ENCODE results near the gene MXD3.
"Not testable (repeated sequence)": the region's sequence is repeated elsewhere in the genome, so short reads cannot be mapped to it uniquely, and the experiment has no call there.

Gene MXD3, protein sequence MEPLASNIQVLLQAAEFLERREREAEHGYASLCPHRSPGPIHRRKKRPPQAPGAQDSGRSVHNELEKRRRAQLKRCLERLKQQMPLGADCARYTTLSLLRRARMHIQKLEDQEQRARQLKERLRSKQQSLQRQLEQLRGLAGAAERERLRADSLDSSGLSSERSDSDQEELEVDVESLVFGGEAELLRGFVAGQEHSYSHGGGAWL
- total RNA-seq, result 17.4 reads per million in 2 donors

DNA sequence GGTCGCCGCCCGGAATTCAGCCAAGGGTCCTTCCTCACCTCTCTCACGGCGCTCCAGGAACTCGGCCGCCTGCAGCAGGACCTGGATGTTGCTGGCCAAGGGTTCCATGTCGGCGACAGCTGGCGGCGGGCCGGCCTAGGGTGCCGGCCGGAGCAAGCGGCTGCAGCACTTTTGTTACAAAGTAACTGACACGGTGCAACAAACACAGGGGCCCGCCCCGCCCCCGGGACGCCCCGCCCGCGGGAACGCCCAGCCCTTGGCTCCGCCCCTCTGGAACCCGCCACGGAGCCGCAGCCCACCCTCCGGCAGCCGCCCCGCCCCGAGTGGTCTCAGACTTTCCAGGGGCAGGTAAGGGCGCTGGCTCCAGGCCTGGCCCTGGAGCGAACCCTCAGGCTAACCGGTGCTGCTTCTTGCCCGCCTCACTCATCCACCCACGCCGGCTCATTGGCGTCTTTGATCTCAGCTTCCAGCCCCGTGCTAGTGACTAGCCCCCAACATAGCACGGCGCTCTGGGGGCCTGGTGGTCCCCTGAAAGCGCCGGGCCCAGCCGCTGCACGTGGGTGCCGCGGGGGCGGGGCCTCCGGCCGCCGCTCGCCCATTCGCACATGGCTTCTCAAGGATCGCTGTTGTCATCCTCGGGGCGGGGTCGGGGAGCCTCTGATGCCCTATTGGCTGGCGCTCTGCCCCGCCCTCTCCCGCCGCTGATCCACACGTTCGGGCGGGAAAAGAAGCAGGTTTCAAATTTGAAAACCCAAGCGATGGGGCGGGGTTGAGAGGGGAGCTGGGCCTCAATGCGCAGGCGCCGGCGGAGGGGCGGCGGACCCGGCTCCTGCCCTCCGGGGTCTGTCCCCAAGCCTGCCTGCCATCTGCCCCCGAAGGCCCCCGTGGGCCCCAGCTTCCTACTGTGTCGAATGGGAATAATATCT is at the start of gene MXD3:
Gene MXD3, minus strand, starts transcription at position 176 of the 926 bp plus-strand sequence. Its CDS starts 68 bp downstream, at position 108.
- DNase-seq, result peak; percentile 78

DNA sequence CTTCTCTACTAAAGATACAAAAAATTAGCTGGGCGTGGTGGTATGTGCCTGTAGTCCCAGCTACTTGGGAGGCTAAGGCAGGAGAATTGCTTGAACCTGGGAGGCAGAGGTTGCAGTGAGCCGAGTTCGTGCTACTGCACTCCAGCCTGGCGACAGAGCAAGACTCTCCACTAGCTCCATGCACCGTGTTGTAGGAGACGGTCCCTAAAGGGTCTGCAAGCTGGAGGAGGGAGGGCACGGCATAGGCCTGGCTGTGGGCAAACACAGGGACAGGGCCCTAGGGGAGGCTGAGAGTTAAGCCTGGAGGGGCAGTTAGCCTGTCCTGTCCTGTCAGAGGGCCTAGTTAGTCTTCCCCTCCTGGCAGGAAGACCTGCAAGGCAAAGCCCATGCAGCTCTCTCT is 49.0 kb upstream of the MXD3 start:
- DNase-seq, result not testable (repeated sequence)

- DNase-seq, result no peak
These were observed 48.2 kb upstream of the MXD3 start for GRCh38 chr5:177359860-177360259.

DNA sequence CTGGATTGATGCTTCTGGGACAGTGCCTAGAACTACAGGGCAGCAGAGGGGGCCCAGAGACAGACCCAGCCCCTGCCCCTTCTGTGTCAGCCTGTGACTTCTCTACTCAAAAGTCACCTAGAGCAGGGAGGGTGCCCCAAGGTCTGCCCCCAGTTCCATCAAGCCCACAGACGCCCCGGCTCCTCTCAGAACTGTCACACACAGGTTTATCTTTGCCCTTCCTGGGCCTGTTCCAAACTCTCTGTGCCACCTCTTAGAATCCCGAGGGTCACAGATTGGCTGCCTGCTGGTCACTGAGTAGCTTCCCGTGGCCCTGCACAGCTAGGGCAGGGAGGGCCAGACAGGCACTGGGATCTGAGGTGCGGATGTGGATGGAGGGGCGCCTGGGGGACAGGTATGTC is 47.8 kb upstream of the MXD3 start:
- no peak for DNase-seq

GRCh38 chr5:177358370-177358819 is 46.7 kb upstream of the MXD3 start:
- no peak for DNase-seq

GRCh38 chr5:177357459-177358351 is 46.0 kb upstream of the MXD3 start, which contains the start of gene RGS14:
Gene RGS14 (plus strand): TSS chr5:177357924. CDS start chr5:177358025, 101 bp downstream.
- peak; percentile 39 for DNase-seq

DNA sequence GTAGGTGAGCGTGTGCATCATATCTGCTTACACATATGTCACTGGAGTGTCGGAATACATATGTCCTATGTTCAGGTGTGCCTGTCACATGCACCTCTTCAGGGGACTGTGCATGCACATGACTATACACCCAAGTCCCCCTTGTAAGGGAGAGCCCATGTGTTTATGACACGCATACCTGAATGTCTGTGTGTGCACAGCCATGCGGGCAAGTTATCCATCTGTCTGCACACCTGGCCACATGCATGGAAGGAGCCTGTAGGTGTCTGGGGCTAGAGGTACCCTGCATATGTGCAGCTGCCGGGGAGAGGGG is 45.4 kb upstream of the MXD3 start:
- DNase-seq, result no peak

- no peak for DNase-seq
These were observed 45.0 kb upstream of the MXD3 start for GRCh38 chr5:177356746-177357145.

DNA sequence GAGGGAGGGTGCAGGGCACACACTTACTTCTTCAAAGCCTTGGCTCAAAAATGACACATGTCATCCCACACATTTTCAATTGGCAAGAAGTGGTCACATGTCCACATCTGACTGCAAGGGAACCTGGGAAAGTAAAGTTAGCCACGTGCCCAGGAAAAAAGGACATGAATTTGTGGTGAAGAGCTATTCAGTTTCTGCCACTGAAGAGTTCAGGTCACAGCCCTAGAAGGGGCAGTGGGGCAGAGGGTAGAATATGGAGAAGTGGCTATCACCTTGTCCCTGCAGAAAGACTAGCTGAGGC is 44.1 kb upstream of the MXD3 start:
- DNase-seq, result no peak

DNA sequence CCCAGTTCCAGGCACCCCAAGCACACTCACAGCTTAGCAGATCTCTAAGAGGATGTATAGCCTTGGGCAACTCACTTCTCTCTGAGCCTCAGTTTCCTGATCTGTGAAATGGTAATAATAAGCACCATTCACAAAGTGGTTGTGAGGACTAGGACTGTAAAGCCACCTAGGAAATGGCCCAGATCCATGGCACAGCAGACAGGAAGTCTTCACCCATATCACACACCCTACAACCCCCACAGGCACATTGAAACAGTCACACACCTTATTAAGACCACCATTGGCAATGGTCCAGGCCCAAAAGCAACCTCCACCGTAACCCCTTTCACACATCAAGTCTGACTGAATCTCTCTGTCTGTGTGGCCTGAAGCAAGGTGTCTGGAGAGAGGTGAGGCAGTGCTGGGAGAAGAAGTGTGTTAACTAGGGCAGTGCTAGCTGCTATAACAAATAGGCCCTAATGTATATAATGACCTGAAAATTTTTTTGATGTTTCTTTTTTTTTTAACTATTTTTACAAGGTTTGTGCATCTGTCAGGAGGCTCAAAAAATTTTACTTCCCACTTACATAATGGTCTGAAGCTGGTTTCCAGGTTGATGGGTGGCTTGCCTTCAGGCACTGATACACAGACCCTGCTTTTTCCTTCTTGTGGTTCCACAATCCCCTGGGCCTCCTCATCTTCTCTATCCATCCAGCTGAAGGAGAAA is 43.6 kb upstream of the MXD3 start:
- DNase-seq, result no peak

GRCh38 chr5:177354711-177355110 is 43.0 kb upstream of the MXD3 start:
- no peak for DNase-seq

DNA sequence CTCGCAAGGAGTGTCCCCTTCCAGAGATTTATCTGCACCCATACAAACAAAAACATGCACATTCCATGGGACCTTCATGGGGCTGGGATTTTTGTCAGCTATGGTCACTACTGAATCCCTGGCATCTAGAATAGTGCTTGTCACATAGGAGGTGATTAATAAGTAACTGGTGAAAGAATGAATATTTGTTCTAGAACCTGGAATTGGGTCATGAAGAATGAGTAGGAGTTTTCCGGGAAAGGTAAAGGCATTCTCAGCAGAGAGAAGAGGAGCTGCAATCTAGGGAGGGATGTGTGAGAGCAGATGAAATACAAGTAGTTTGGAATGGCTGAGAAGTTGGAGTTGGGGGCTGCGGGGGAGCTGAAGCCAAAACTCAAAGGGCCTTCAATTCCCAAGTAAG is 42.6 kb upstream of the MXD3 start:
- no peak for DNase-seq

DNA sequence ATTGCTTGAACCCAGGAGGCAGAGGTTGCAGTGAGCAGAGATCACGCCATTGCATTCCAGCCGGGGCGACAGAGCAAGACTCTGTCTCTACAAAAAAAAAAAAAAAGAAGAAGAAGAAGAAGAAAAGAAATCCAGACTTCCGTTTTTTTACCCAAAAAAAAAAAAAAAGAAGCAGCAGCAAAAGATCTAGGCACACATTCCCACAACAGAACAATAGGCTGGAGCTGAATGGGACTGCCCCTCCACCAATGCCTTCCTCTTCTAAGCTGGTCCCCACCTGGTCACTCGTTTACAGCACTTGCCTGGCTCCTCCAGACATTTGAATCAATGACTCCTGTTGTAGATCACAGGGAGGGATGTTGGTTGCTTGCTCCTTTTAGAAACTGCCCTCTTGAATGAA is 41.4 kb upstream of the MXD3 start:
- DNase-seq, result no peak

DNA sequence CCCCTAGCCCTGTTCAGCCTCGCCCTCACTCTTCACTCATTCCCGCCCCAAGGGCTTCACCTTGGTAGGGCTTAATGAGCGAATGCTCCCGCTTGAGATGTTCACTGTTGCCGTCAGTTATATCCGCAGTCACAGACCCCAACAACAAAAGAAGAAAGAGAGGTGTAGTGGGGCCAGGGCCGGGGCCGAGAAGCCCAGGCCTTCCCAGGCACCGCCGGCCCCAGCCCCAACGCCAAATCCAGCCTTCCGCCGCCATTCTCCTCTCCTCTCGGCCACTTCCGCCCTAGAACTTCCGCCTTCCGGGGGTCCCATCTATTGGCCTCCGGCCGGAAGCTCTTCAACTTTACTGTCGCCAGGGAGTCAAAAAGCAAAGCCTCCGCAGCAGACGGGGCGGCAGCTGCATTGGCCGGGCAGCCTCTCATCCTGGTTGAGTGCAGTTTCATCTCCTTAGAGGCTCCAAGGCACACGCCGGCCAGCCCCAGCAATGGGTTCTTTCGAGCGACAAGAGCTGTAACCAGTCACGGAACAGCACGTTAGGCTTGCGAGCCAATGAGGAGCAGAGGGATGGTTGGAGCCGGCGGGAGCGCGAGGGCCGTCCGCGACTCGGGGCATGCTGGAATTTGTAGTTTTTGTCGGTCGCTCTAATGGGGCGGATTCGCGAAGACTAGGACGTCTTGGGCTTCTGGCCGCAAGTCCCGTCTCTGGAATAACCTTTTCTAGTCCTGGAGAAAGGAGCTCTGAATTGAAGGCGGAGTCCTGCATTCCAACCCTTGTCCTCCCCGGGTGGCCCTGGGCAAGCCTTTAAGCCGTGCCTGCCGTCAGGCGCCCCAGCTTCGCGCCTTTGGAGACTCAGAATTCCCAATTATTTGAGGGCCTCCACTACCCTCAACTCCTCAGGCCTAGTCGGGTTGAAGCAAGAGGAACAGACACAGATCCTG is 40.0 kb upstream of the MXD3 start, which contains the start of gene LMAN2:
Gene LMAN2, minus strand, starts transcription at position 277 of the 938 bp plus-strand sequence. Its CDS starts 21 bp downstream, at position 256.
- DNase-seq, result peak; percentile 59

DNA sequence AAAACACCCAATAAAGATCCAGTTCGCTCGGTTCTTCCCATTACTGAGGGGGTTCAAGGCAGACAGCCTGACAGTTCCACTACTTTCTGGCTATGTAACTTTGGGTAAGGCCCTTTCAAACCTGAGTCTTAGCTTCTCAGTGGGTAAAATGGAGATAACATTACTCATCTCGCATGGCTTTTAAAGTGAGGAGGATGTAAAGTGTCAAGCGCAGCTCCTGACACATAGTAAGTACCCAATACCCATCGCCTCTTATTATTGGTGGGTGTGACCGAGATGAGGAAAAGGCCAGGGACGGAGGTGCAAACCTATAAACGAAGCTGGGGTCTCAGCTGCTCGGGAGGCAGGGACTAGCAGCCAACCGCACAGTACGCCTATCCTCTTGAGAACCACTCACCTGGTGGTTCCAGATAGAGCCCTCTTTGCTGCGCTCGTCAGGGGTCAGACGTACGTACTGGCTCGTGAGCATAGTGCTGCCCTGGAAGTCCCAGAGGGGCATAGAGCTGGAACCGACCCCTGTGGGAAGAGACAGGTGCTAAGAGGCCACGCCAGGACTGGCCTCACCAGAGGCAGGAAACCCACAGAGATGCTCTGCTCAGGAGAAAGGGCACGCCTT is 39.2 kb upstream of the MXD3 start:
- no peak for DNase-seq

DNA sequence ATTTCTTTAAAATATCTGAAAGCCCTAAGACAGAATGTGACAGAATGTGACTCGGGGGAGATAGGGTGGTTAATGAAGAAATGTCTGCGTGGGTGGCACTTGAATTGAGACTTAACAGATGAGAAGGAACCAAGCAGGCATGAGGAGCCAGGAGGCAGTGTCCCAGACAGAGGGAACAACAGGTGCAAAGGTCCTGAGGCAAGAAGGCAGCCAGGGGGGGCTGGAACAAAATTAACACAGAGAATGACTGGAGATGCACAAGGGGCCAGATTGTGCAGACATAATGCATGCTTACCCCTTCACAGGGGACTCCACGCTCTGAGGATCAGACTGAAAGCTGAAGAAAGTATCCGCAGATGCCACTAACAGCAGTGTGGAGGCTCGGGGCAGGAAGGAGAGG is 38.1 kb upstream of the MXD3 start:
- no peak for DNase-seq

GRCh38 chr5:177349362-177349647 is 37.6 kb upstream of the MXD3 start:
- DNase-seq, result no peak

- DNase-seq, result no peak
These were observed 36.0 kb upstream of the MXD3 start for GRCh38 chr5:177347699-177348098.

GRCh38 chr5:177346820-177347219 is 35.1 kb upstream of the MXD3 start:
- no peak for DNase-seq

DNA sequence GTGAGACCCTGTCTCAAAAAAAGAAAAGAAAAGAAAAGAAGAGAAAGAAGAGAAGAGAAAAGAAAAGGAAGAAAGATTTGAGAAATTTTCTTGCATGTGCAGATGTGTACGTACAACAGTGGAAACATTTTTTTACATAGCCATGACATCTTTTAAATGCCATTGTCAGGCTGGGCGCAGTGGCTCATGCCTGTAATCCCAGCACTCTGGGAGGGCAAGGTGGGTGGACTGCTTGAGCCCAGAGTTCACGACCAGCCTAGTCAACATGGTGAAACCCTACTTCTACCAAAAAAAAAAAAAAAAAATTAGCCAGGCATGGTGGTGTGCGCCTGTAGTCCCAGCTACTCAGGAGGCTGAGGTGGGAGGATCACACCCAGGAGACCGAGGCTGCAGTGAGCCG is 33.2 kb upstream of the MXD3 start:
- DNase-seq, result no peak

DNA sequence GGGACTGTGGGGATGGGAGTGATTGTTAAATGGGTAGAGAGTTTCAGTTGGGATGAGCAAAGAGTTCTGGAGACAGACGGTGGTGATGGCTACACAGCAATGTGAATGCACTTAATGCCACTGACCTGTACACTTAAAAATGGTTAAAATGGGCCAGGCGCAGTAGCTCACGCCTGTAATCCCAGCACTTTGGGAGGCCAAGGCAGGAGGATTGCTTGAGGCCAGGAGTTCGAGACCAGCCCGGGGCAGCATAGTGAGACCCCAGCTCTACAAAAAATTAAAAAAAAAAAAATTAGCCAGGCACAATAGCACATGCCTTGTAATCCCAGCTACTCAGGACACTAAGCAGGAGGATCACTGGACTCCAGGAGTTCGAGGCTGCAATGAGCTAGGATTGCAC is 32.1 kb upstream of the MXD3 start:
- no peak for DNase-seq

Measured in activated gamma-delta T cell (primary cell).